SJCRH30 (cell line): ENCODE data around the gene PDLIM7. TPM values are rescaled to one million over a fixed set of nuclear protein-coding genes. Genes with fewer than 3 reads are reported as not detected.

Source experiments
- DNase-seq, 2 experiments: peaks; one replicate each; pipeline ENCODE4 v3.0.0-alpha.2; 2015 to 2020
- H3K27ac ChIP-seq: fragments of 250-450 bp; sonication (Bioruptor Pico); 2 replicates; pipeline ENCODE4 v1.5.1; 2020; ENCODE audit warnings: mild to moderate bottlenecking, moderate library complexity
- H3K27me3 ChIP-seq: fragments of 250-450 bp; sonication (Bioruptor Pico); 2 replicates; pipeline ENCODE4 v1.5.1; 2020; ENCODE audit warnings: mild to moderate bottlenecking, moderate library complexity
- H3K36me3 ChIP-seq: fragments of 250-450 bp; sonication (Bioruptor Pico); 2 replicates; pipeline ENCODE4 v1.5.1; 2020; ENCODE audit warnings: mild to moderate bottlenecking, moderate library complexity
- H3K4me1 ChIP-seq: fragments of 250-450 bp; sonication (Bioruptor Pico); 2 replicates; pipeline ENCODE4 v1.5.1; 2020; ENCODE audit warnings: mild to moderate bottlenecking, moderate library complexity
- H3K4me3 ChIP-seq: fragments of 250-450 bp; sonication (Bioruptor Pico); 2 replicates; pipeline ENCODE4 v1.5.1; 2020; ENCODE audit warnings: mild to moderate bottlenecking, moderate library complexity
- H3K9me3 ChIP-seq: fragments of 250-450 bp; sonication (Bioruptor Pico); replicated peaks from 2 replicates; pipeline ENCODE4 v1.5.1; 2020; ENCODE audit warnings: mild to moderate bottlenecking, moderate library complexity
- total RNA-seq: library from RNA; depleted of rRNA; stranded (reverse); fragments of >200 nt; shearing (Covaris generic); gene quantifications from 2 replicates; pipeline ENCODE4 v1.2.3, GENCODE V29; 2014

The PDLIM7 gene
- total RNA-seq, 1 experiment from 2014 or later, result 68.5 TPM

DNA sequence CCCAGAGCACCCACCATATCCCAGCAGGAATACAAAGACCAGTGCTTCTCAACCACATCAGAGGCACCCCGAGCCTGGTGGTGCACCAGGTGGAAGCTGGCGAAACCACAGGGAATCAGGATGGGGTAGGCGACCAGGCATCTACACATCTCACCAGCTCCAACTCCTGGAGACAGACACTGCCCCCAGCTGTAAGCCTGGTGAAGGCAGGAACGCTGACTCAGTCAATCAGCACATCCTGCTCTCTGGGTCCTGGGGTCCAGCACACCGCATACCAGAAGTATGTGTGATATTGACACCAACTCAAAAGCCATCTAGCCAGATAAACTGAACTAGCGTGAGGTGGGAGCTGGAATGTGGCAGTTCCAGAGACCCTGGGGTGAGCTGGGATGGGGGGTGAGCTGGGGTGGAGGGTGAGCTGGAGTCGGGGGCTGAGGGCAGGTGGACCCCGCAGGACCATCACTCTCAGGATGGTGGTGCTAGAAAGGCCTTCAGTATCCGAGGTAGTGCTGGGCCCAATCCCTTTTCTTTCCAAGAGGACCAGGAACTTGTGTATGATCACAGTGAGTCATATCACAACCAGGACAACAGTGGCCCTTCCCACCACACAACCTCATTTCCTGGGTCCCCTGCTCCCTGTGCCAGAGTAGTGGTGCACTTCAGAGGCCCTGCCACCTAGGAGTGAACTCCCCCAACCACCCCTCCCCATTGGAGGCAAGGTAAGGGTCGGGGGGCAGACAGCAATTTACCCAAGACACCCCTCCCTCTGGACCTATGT, 26.5 kb downstream of the PDLIM7 start:
- Histone ChIP-seq H3K4me3 (no peak overlapping the region), H3K4me1 (peaks cover 31% of the 10 kb centered on the region), H3K27me3 (no peaks in the 10 kb centered on the region), H3K9me3 (no peaks in the 10 kb centered on the region), H3K27ac (peak overlapping the region; percentile 51), H3K36me3 (peaks cover 62% of the 10 kb centered on the region)
- no peak for DNase-seq

- no peak overlapping the region for H3K4me3 ChIP-seq
Measured at GRCh38 chr5:177469750-177470525, 27.5 kb downstream of the PDLIM7 start.

DNA sequence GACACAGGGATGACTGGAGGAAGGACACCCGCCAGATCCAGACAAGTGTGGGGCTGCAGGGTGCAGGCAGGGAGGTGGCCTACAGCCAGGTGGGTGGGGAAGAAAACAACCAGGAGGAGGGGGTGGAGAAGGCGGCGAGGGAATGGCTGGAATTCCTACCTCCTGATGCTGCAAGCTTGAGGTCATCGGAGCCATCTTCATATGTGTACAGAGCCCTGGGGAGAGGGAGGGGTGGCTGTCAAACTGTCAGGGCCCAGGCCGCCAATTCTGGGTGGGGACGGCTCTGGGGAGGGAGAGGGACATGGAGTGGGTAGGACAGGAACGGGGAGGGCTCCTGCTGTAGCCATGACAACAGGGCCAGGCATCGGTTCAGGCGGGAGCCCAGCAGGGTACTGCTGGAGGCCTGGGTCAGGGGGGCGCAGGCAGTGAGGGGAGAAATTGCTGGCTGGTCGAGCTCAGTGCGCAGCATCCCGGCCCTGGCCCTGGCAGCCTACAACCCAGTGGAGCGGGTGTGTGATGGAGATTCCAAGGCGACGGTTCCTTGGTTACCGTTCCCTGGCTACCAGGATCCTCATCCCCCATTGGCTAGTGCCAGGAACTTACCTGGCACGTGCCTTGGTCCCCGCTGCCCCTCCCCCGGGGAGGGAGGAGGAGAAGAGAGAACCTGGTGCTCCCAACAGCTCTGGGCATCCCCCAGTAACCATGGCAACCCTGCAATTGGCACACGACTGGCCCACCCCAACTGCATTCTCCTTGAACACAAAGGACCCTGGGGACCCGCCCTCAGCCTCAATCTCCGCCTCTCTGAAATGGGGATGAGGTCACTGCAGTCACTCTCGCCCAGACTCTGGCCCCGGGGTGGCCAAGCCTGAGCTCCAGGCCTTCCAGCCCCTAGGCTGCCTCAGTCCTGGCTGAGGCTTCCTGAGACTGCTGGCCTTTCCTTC, 28.4 kb downstream of the PDLIM7 start:
- H3K27ac ChIP-seq, result no peak overlapping the region; the same call in 1 of the 2 replicates
- H3K9me3 ChIP-seq, result 0 out of 2 replicates have a peak, but pooled peaks cover 3% of the 10 kb centered on the region
- H3K4me3 ChIP-seq, result no peak overlapping the region
- no peak for DNase-seq
- no peaks in the 10 kb centered on the region for H3K27me3 ChIP-seq
- H3K4me1 ChIP-seq, result peaks cover 28% of the 10 kb centered on the region
- H3K36me3 ChIP-seq, result peaks cover 82% of the 10 kb centered on the region

More at GRCh38 chr5:177469750-177470525, 27.5 kb downstream of the PDLIM7 start:
- Histone ChIP-seq H3K36me3 (peaks cover 73% of the 10 kb centered on the region), H3K27ac (peak overlapping the region; percentile 51), H3K4me1 (peaks cover 31% of the 10 kb centered on the region), H3K9me3 (0 out of 2 replicates have a peak, but pooled peaks cover 3% of the 10 kb centered on the region), H3K27me3 (no peaks in the 10 kb centered on the region)
- peak in 1 of 2 experiments; percentile 65 for DNase-seq

GRCh38 chr5:177468329-177468684, 29.1 kb downstream of the PDLIM7 start:
- Histone ChIP-seq H3K27me3 (no peaks in the 10 kb centered on the region), H3K9me3 (0 out of 2 replicates have a peak, but pooled peaks cover 3% of the 10 kb centered on the region), H3K36me3 (peaks cover 89% of the 10 kb centered on the region), H3K4me1 (peaks cover 27% of the 10 kb centered on the region), H3K27ac (no peak overlapping the region), H3K4me3 (no peak overlapping the region)
- DNase-seq, result no peak

DNA sequence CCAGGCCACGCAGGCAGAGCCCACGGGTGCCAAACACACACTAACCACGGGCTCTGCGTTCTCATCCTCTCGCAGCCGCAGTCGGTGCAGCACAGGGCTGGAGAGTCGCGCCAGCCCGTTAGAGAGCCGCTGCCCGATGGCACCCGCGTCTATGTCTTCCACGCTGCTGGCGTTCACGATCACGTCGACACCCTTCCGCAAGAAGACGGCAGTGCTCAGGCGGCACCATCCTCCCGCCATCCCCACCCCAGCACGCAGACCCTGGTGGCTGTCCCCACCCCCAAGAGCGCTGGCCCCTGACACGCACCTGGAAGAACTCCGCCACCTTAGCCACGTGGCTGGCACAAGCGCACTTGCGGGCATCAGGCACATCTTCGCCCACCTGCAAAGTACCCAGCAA, 30.0 kb downstream of the PDLIM7 start:
- DNase-seq, result no peak
- H3K27me3 ChIP-seq, result no peaks in the 10 kb centered on the region
- H3K4me3 ChIP-seq, result no peak overlapping the region
- H3K9me3 ChIP-seq, result 0 out of 2 replicates have a peak, but pooled peaks cover 3% of the 10 kb centered on the region
- peaks cover 27% of the 10 kb centered on the region for H3K4me1 ChIP-seq
- H3K27ac ChIP-seq, result no peak overlapping the region
- H3K36me3 ChIP-seq, result peaks cover 96% of the 10 kb centered on the region

DNA sequence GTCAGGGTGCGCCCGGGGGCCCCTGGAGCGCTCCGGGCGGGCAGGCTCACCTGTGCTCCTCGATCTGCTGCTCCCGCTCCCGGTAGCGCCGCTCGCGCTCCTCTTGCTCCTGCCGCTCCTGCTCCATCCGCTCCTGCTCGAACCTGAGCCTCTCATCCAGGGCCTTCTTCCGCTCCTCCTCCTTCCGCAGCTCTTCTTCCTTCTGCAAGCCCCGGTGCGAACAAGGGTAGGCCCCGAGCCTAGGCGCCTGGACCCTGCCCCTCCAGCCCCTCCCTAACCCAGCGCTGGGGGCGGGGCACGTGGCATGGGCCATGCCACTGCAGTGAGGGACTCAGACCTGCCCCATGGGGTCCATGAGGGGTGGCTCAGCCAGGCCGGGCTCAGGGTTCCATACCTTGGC, 30.5 kb downstream of the PDLIM7 start:
- peaks cover 24% of the 10 kb centered on the region for H3K4me1 ChIP-seq
- no peak overlapping the region for H3K4me3 ChIP-seq
- peaks cover 95% of the 10 kb centered on the region for H3K36me3 ChIP-seq
- no peak for DNase-seq
- H3K27me3 ChIP-seq, result no peaks in the 10 kb centered on the region
- 0 out of 2 replicates have a peak, but pooled peaks cover 3% of the 10 kb centered on the region for H3K9me3 ChIP-seq
- H3K27ac ChIP-seq, result no peak overlapping the region

DNA sequence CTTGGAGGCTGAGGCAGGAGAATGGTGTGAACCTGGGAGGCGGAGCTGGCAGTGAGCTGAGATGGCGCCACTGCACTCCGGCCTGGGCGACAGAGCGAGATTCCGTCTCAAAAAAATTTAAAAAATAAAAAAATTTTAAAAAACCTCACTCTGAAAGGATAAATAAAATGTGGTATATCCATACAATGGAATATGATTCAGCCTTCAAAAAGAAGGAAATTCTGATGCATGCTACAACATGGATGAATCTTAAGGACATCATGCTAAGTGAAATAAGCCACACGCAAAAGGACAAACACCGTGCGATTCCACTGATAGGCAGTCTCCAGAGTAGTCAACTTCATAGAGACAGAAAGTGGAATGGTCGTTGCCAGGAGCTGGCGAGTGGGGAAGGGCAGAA, 32.4 kb downstream of the PDLIM7 start:
- H3K4me3 ChIP-seq, result no peak overlapping the region
- H3K4me1 ChIP-seq, result peaks cover 6% of the 10 kb centered on the region
- H3K27me3 ChIP-seq, result no peaks in the 10 kb centered on the region
- peaks cover 92% of the 10 kb centered on the region for H3K36me3 ChIP-seq
- no peak for DNase-seq
- 0 out of 2 replicates have a peak, but pooled peaks cover 3% of the 10 kb centered on the region for H3K9me3 ChIP-seq
- no peak overlapping the region for H3K27ac ChIP-seq

- Histone ChIP-seq H3K4me1 (no peaks in the 10 kb centered on the region), H3K4me3 (no peak overlapping the region), H3K27ac (no peak overlapping the region), H3K27me3 (no peaks in the 10 kb centered on the region), H3K36me3 (peaks cover 94% of the 10 kb centered on the region), H3K9me3 (0 out of 2 replicates have a peak, but pooled peaks cover 3% of the 10 kb centered on the region)
- no peak for DNase-seq
Measured at GRCh38 chr5:177462021-177462670, 35.3 kb downstream of the PDLIM7 start.

GRCh38 chr5:177459819-177460628, 37.4 kb downstream of the PDLIM7 start:
- Histone ChIP-seq H3K27me3 (no peaks in the 10 kb centered on the region), H3K4me1 (no peaks in the 10 kb centered on the region), H3K27ac (no peak overlapping the region), H3K9me3 (no peaks in the 10 kb centered on the region), H3K36me3 (peaks cover 88% of the 10 kb centered on the region), H3K4me3 (no peak overlapping the region)
- no peak for DNase-seq

DNA sequence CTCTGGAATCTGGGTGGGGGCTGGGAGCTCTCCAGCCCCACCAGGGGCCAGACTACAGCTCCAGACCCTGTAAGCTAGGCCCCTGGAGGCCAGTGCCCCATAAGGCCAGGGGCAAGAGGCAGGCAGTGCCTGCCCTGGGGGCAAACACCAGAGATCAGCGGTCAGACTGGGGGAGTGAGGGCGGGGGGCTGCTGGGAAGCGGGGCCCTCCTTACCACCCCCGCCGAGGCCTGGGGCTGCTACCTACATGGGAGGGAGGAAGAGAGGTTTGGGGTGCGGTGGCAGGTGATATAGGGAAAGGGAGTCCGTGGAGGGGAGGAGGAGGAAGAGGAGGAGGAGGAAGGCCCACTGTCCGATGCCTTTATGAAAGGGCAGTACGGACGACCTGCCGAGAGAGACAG, 38.0 kb downstream of the PDLIM7 start:
- Histone ChIP-seq H3K27ac (no peak overlapping the region), H3K36me3 (peaks cover 81% of the 10 kb centered on the region), H3K4me1 (no peaks in the 10 kb centered on the region), H3K27me3 (no peaks in the 10 kb centered on the region), H3K9me3 (no peaks in the 10 kb centered on the region), H3K4me3 (no peak overlapping the region)
- no peak for DNase-seq

DNA sequence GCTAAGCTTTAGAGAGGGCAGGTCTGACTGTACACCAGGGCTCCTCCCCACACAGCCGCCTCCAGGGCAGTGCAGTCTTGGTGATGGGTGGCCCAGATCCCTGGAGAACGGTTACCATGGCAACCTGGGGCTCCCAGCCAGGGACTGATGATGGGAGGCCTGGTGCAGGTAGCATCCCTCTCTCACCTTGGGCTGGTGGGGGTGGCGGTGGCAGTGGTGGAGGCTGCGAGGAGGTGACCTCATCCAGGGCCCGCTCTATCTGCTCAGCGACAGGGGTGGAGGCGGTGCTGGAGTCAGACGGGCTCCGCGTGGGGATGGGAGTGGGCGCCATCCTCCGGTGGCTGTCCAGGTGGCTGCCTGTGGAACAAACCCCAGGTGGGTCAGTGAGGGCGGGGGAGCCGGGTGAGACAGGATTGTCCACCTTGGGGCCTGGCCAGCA, 38.5 kb downstream of the PDLIM7 start:
- H3K27ac ChIP-seq, result no peak overlapping the region
- H3K4me1 ChIP-seq, result no peaks in the 10 kb centered on the region
- no peak overlapping the region for H3K4me3 ChIP-seq
- H3K27me3 ChIP-seq, result no peaks in the 10 kb centered on the region
- H3K36me3 ChIP-seq, result peaks cover 77% of the 10 kb centered on the region
- H3K9me3 ChIP-seq, result no peaks in the 10 kb centered on the region
- no peak for DNase-seq

DNA sequence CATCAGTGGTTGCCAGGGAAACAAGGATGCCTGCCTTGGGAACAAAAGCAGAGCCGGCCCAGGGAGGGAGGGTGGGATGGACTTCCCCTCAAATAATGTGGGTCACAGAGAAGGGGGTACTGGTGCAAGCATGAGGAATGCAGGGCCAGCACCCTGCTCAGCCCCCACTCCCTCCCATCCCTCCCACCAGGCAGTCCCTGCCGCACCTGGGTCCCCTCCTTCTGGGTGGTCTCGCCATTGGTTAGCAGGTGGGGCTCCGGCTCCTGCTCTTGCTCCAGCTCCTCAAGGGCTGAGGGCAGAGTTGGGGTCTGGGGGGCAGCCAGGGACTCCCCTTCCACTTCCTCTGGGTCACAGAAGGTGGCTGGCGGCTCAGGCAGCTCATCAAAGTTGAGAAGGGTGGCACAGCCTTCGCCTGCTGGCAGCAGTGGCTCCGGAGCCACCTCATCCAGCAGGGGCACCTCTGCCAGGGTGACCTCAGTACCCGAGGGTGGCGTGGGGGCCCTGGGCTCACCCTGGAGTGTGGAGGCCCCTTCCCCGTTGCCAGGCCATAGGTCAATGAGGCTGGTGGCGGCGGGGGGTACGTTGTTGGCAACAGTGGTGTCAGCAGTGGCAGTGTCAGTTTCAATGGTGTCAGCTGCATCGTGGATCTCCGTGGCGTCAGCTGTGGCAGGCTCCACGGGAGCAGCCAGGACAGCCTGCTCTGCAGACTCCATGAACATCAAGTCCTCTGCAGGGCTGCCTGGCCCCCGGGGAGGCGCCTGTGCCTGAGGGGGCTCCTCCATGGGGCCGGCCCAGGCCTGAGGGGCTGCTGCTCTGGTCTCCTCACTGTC, 39.3 kb downstream of the PDLIM7 start:
- H3K27me3 ChIP-seq, result no peaks in the 10 kb centered on the region
- no peak overlapping the region for H3K27ac ChIP-seq
- DNase-seq, result no peak
- no peak overlapping the region for H3K4me3 ChIP-seq
- H3K4me1 ChIP-seq, result no peaks in the 10 kb centered on the region
- peaks cover 69% of the 10 kb centered on the region for H3K36me3 ChIP-seq
- no peaks in the 10 kb centered on the region for H3K9me3 ChIP-seq
